ENCODE data around the gene ARID3A. TPM values are rescaled to one million over a fixed set of nuclear protein-coding genes. Genes with fewer than 3 reads are reported as not detected.

Gene ARID3A
- total RNA-seq, 2 experiments from 2014 or later: 28.7 to 33.2 TPM

DNA sequence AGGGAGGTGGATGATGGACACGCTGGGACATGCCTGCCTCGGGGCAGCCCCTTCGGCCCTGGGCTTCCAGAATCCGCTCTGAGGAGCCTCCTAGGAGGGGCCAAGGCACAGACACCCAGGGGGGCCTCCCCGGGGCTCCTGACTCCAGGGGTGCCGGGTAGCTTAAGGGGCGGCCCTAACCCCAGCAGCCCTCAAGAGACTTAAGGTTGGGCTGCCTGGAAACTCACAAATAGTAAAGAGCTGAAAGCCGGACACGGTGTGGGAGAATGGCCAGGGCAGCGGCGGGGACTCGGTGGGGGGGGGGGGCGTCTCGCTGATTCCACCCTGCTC is 7.7 kb downstream of the ARID3A start:
- POLR2A ChIA-PET: interaction anchor here (0.8 kb wide), 1 partner anchor 50 kb away, joined by 3 read pairs; no protein-coding TSS in a partner anchor
- Mint-ChIP-seq H3K4me1 (peaks cover 21% of the 10 kb centered on the region), H3K27me3 (peaks cover 2% of the 10 kb centered on the region), H3K27ac (no peak overlapping the region), H3K9me3 (no peaks in the 10 kb centered on the region), H3K36me3 (peaks cover 20% of the 10 kb centered on the region), H3K4me3 (no peak overlapping the region)
- DNase-seq (no peak), ATAC-seq (ENCODE audit: low read depth) (no peak)

DNA sequence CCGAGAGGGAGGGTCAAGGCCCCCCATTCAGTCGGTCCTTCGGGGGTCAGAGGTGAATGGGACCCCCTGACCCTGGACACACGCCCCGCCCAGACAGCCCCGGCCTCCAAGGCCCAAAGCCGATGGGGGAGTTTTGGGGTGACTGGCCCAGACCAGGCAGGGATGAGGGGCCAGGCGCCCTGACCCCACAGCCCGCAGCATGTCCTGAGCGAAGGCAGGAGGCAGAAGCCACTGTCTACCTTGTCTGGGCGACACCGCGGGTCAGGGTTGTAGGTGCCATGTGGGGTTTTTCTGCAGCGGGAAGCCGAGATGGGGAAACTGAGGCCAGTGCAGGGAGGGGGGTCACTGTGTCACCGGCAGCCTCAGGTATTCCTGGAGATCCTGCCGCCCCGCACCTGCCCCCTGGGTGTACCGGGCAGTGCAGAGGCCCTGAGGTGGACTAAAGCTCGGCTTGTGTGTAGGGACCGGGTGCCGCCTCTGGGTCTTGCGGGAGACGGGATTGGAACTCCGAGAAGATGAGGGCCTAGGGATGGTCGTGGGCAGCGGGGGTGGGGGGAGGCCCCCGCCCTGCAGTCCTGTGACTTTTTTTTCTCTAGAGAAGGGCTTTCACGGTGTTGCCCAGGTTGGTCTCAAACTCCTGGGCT is 8.5 kb downstream of the ARID3A start:
- H3K27me3 Mint-ChIP-seq: peaks cover 5% of the 10 kb centered on the region
- H3K4me3 Mint-ChIP-seq: no peak overlapping the region
- H3K27ac Mint-ChIP-seq: no peak overlapping the region
- ATAC-seq (ENCODE audit: low read depth) (no peak), DNase-seq (no peak)
- peaks cover 22% of the 10 kb centered on the region for H3K36me3 Mint-ChIP-seq
- H3K9me3 Mint-ChIP-seq: no peaks in the 10 kb centered on the region
- POLR2A ChIA-PET: no interaction called here
- H3K4me1 Mint-ChIP-seq: peaks cover 21% of the 10 kb centered on the region

DNA sequence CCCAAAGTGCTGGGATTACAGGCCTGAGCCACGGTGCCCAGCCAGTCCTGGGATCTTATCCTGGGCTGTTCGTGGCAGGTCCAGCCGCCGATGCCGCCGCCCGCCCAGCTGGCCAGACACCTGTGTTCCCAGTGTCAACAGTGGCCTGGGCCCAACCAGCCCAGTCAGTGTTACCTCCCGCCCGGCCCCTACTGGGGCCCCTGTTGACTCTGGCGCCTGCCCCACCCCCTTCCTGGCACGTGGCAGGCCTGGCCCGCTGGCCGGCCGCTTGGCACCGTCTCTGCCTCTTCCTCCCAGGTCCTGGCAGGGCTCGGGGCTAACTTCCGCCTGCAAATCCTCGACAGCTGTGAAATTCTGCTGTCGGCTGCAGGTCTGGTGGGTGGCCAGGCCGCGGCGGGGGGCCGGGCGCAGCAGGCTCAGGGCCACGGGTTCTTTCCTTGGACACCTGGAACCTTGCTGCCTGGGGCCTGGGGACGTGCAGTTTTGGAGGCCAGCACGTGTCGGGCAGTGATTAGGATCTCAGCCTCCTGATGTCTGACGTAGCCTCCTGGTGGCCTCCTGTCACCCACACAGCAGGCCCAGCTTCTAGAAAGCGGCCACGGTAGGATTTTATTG is 9.1 kb downstream of the ARID3A start:
- POLR2A ChIA-PET: no interaction called here
- H3K4me3 Mint-ChIP-seq: no peak overlapping the region
- peaks cover 10% of the 10 kb centered on the region for H3K27me3 Mint-ChIP-seq

GRCh38 chr19:936175-936546 is 10.3 kb downstream of the ARID3A start:
- Mint-ChIP-seq H3K4me1 (peaks cover 26% of the 10 kb centered on the region), H3K4me3 (no peak overlapping the region), H3K9me3 (no peaks in the 10 kb centered on the region), H3K36me3 (peaks cover 21% of the 10 kb centered on the region), H3K27me3 (peaks cover 14% of the 10 kb centered on the region), H3K27ac (no peak overlapping the region)
- DNase-seq (no peak), ATAC-seq (ENCODE audit: low read depth) (no peak)
- POLR2A ChIA-PET: no interaction called here

More for the DNA sequence above, 9.1 kb downstream of the ARID3A start:
- DNase-seq (no peak), ATAC-seq (ENCODE audit: low read depth) (no peak)
- Mint-ChIP-seq H3K27ac (no peak overlapping the region), H3K36me3 (peaks cover 25% of the 10 kb centered on the region), H3K4me1 (peaks cover 21% of the 10 kb centered on the region), H3K9me3 (no peaks in the 10 kb centered on the region)

DNA sequence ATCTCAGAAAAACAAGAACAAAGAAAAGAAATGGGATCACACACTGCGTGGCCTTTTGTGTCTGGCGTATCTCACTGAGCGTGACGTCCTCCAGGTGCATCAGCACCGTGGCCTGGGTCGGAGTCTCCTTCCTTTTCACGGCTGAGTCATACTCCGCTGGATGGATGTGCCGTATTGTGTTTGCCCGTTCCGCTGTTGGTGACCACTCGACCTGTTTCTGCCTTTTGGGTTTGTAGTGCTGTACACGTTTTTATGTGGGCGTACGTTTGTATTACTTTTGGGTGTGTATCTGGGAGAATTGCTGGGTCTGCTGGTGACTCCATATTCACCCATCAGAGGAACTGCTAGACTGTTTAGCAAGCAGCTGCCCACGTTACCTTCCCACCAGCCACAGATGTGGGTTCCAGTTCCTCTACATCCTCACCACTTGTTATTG is 11.4 kb downstream of the ARID3A start:
- Mint-ChIP-seq H3K9me3 (no peaks in the 10 kb centered on the region), H3K4me1 (peaks cover 28% of the 10 kb centered on the region), H3K4me3 (peak overlapping the region; percentile 73), H3K36me3 (peaks cover 25% of the 10 kb centered on the region), H3K27ac (peak overlapping the region; percentile 68), H3K27me3 (peaks cover 20% of the 10 kb centered on the region)
- DNase-seq (peak; percentile 68), ATAC-seq (ENCODE audit: low read depth) (peak; percentile 63)
- POLR2A ChIA-PET: interaction anchor here (0.7 to 1.4 kb wide), 3 partner anchors 10 to 193 kb away, joined by 3 to 6 read pairs (median 3); no protein-coding TSS in a partner anchor

GRCh38 chr19:938233-938923 is 12.5 kb downstream of the ARID3A start:
- no peak overlapping the region for H3K4me3 Mint-ChIP-seq
- peaks cover 25% of the 10 kb centered on the region for H3K36me3 Mint-ChIP-seq
- POLR2A ChIA-PET: interaction anchor here (1.0 to 1.4 kb wide), 3 partner anchors 13 to 192 kb away, joined by 3 to 6 read pairs (median 3); no protein-coding TSS in a partner anchor
- no peak for DNase-seq
- peaks cover 20% of the 10 kb centered on the region for H3K27me3 Mint-ChIP-seq
- ATAC-seq (ENCODE audit: low read depth): no peak
- no peak overlapping the region for H3K27ac Mint-ChIP-seq
- no peaks in the 10 kb centered on the region for H3K9me3 Mint-ChIP-seq
- H3K4me1 Mint-ChIP-seq: peaks cover 23% of the 10 kb centered on the region

DNA sequence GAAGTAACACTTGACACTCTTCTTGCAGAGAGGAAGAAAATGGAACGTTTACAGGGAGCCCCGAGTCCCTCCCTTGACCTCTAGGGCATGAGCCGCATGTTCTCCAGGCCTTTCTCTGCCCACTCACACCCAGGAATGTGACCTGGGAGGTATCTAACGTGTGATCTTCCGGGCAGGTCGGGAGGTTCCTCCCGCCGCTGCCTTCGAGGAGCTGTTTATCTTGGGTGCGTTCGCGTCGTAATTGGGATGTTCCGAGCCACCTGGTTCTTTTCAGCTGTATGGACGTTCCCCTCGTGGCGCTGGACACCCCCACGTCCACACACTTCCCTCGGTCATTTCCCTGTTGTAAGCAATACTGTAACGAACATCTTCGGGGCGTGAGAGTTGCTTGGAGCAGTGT is 13.6 kb downstream of the ARID3A start:
- H3K4me3 Mint-ChIP-seq: no peak overlapping the region
- peaks cover 25% of the 10 kb centered on the region for H3K36me3 Mint-ChIP-seq
- ATAC-seq (ENCODE audit: low read depth) (no peak), DNase-seq (no peak)
- H3K9me3 Mint-ChIP-seq: no peaks in the 10 kb centered on the region
- peaks cover 20% of the 10 kb centered on the region for H3K27me3 Mint-ChIP-seq
- H3K27ac Mint-ChIP-seq: no peak overlapping the region
- H3K4me1 Mint-ChIP-seq: peaks cover 23% of the 10 kb centered on the region
- POLR2A ChIA-PET: interaction anchor here (1.1 kb wide), 1 partner anchor 143 kb away, joined by 3 read pairs; no protein-coding TSS in a partner anchor

- ATAC-seq (ENCODE audit: low read depth) (no peak), DNase-seq (no peak)
- Mint-ChIP-seq H3K4me1 (peaks cover 23% of the 10 kb centered on the region), H3K36me3 (peaks cover 25% of the 10 kb centered on the region), H3K27ac (no peak overlapping the region), H3K27me3 (peaks cover 20% of the 10 kb centered on the region), H3K4me3 (peak overlapping the region; percentile 61), H3K9me3 (no peaks in the 10 kb centered on the region)
- POLR2A ChIA-PET: no interaction called here
Observed at GRCh38 chr19:939922-940321, 14.1 kb downstream of the ARID3A start.

- Mint-ChIP-seq H3K4me3 (peak overlapping the region; percentile 61), H3K4me1 (peaks cover 23% of the 10 kb centered on the region), H3K27me3 (peaks cover 17% of the 10 kb centered on the region), H3K36me3 (peaks cover 25% of the 10 kb centered on the region), H3K27ac (peak overlapping the region; percentile 42), H3K9me3 (no peaks in the 10 kb centered on the region)
- DNase-seq: peak; percentile 64
- POLR2A ChIA-PET: interaction anchor here (1.5 kb wide), 1 partner anchor 43 kb away, joined by 3 read pairs; the partner anchor contains the start of gene WDR18
- ATAC-seq (ENCODE audit: low read depth): peak; percentile 31
Observed at GRCh38 chr19:940591-941291, 14.9 kb downstream of the ARID3A start.

- Mint-ChIP-seq H3K27me3 (peaks cover 17% of the 10 kb centered on the region), H3K27ac (no peak overlapping the region), H3K4me3 (peak overlapping the region; percentile 60), H3K4me1 (peaks cover 23% of the 10 kb centered on the region), H3K9me3 (no peaks in the 10 kb centered on the region), H3K36me3 (peaks cover 25% of the 10 kb centered on the region)
- no peak for ATAC-seq (ENCODE audit: low read depth)
- no peak for DNase-seq
- POLR2A ChIA-PET: interaction anchor here (1.5 kb wide), 1 partner anchor 42 kb away, joined by 3 read pairs; the partner anchor contains the start of gene WDR18
Observed at GRCh38 chr19:941292-942132, 15.7 kb downstream of the ARID3A start.

DNA sequence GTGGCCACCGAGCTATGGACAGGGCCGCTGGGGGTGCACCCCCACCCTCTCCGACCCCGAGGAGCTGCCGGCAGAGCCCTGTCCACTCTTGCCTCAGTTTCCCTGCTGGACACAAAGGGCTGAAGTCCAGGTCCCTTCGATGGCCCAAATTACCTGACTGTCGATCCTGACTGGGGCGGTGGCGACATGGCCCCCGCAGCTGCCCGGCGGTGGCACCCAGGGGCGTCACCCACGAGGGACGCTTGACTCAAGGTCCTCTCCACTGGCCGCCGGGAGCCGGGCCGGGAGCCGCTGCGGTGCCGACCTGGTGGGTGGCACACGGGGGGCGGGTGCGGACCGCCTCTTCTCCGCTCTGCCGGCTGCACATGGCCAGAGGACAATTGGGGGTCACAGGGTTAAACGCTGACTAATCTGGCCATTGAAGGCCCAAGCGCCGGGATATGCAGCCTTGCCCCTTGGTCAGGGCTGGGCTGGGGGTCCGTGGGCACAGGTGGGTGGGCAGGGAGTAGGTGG is 16.4 kb downstream of the ARID3A start:
- Mint-ChIP-seq H3K36me3 (peaks cover 23% of the 10 kb centered on the region), H3K27ac (no peak overlapping the region), H3K9me3 (no peaks in the 10 kb centered on the region), H3K4me3 (no peak overlapping the region), H3K27me3 (peaks cover 17% of the 10 kb centered on the region), H3K4me1 (peaks cover 20% of the 10 kb centered on the region)
- POLR2A ChIA-PET: interaction anchor here (1.0 to 1.5 kb wide), 2 partner anchors 42 to 78 kb away, joined by 3 read pairs; partner anchors contain the start of gene WDR18
- DNase-seq: no peak
- ATAC-seq (ENCODE audit: low read depth): no peak

DNA sequence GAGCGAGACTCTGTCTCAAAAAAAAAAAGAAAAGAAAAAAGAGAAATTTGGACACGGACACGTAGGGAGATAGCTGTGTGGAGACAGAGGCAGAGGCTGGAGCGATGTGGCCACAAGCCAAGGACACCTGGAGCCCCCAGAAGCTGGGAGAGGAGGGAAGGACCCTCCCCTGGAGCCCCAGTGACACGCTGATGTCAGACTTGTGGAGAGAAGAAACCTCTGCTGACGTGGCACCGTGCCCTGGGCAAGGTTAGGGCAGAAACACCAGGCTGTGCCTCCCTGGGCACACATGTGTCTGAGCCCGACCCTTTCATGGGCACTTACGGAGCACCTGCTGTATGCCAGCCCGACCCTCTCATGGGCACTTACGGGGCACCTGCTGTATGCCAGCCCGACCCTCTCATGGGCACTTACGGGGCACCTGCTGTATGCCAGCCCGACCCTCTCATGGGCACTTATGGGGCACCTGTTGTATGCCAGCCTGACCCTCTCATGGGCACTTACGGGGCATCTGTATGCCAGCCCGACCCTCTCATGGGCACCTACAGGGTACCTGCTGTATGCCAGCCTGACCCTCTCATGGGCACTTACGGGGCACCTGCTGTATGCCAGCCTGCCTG is 17.8 kb downstream of the ARID3A start:
- no peak for ATAC-seq (ENCODE audit: low read depth)
- Mint-ChIP-seq H3K9me3 (no peaks in the 10 kb centered on the region), H3K27me3 (peaks cover 17% of the 10 kb centered on the region), H3K27ac (no peak overlapping the region), H3K4me3 (no peak overlapping the region), H3K4me1 (peaks cover 11% of the 10 kb centered on the region), H3K36me3 (peaks cover 20% of the 10 kb centered on the region)
- POLR2A ChIA-PET: interaction anchor here (1.0 kb wide), 1 partner anchor 76 kb away, joined by 3 read pairs; no protein-coding TSS in a partner anchor
- no peak for DNase-seq

All from activated naive CD8-positive, alpha-beta T cell treated with anti-CD3 and anti-CD28 coated beads, Interleukin-2, amount 10 ng/mL, durations not matched to agents 7 days and 5 days (primary cell).